A549 (cell line): Measurements from ENCODE around the gene IL22RA2. TPM values are rescaled to one million over a fixed set of nuclear protein-coding genes. Genes with fewer than 3 reads are reported as not detected.

Source experiments
- ATAC-seq, 2 experiments: fragments of 200-7000 bp in 1 of 2; fragments of >200 bp in 1 of 2; cut with Nextera tagmentation in 1 of 2; cut with Tn5 transposase in 1 of 2; 3 replicates each; pipeline versions ENCODE4 v1.8.0 to v1.9.1; 2018 to 2020; ENCODE audit warnings: mild to moderate bottlenecking in 1 of 2, moderate library complexity in 1 of 2
- CTCF ChIA-PET: fragments of 300-600 bp; sonication (Branson Sonifier 250); formaldehyde crosslinking; extraction: SDS; loops from one replicate; lab custom pipeline; 2021; ENCODE audit warnings: antibody characterized with exemption, inconsistent platforms; lab: Yijun Ruan, JAX
- POLR2A ChIA-PET: fragments of 350-600 bp; formaldehyde crosslinking; extraction: SDS; loops from one replicate; lab custom pipeline; 2021; ENCODE audit warnings: antibody characterized with exemption, inconsistent platforms; lab: Yijun Ruan, JAX
- DNase-seq, 2 experiments: peaks; one replicate each; pipeline versions ENCODE4 v3.0.0 to v3.0.0-alpha.2; 2011 to 2016; ENCODE audit warnings: low read depth in 1 of 2, low spot score in 1 of 2
- FAIRE-seq: peaks from 2 replicates; lab custom pipeline; 2011; peaks lifted over from hg19 to GRCh38; lab: Jason Lieb, UNC
- H3K27ac ChIP-seq, 2 experiments: fragments of >200 bp; sonication (Bioruptor Twin); formaldehyde crosslinking; 3 replicates each; pipeline ENCODE4 v1.5.1; 2016 to 2017
- H3K4me1 ChIP-seq: fragments of >200 bp; sonication (Bioruptor Twin); formaldehyde crosslinking; 3 replicates; pipeline ENCODE4 v1.6.1; 2016
- H3K4me2 ChIP-seq: fragments of >200 bp; sonication (Bioruptor Twin); formaldehyde crosslinking; 3 replicates; pipeline ENCODE4 v1.6.1; 2016
- H3K4me3 ChIP-seq: fragments of >200 bp; sonication (Bioruptor Twin); formaldehyde crosslinking; 3 replicates; pipeline ENCODE4 v1.5.1; 2016
- H3K9me3 ChIP-seq: fragments of >200 bp; sonication (Bioruptor Twin); formaldehyde crosslinking; 3 replicates; pipeline ENCODE4 v1.6.1; 2016
- BHLHE40 ChIP-seq: IDR thresholded peaks from 2 replicates; pipeline ENCODE4 v1.6.1; 2012; ENCODE audit warnings: low read depth, low read length, inconsistent platforms
- CBX2 ChIP-seq: fragments of 200-600 bp; sonication (generic); IDR thresholded peaks from 2 replicates; pipeline ENCODE4 v1.6.1; 2016; ENCODE audit warnings: low read depth, mild to moderate bottlenecking, borderline replicate concordance
- CEBPB ChIP-seq, 2 experiments: fragments of >200 bp in 1 of 2; sonication (Bioruptor Twin) in 1 of 2; formaldehyde crosslinking in 1 of 2; IDR thresholded peaks; 2 replicates each; pipeline ENCODE4 v1.6.1; 2012 to 2016
- EHMT2 ChIP-seq: fragments of 200-600 bp; sonication (generic); IDR thresholded peaks from 2 replicates; pipeline ENCODE4 v1.6.1; 2016; ENCODE audit warnings: antibody characterized with exemption, low read depth, mild to moderate bottlenecking, moderate library complexity
- FOSB ChIP-seq: fragments of 250-450 bp; sonication (Bioruptor Pico); IDR thresholded peaks from 2 replicates; pipeline ENCODE4 v1.5.0; 2020; ENCODE audit warnings: mild to moderate bottlenecking, moderate library complexity
- HOXA7 ChIP-seq: fragments of 250-450 bp; sonication (Bioruptor Pico); IDR thresholded peaks from 2 replicates; pipeline ENCODE4 v1.5.0; 2020; ENCODE audit warnings: mild to moderate bottlenecking, moderate library complexity
- HOXB5 ChIP-seq: fragments of 250-450 bp; sonication (Bioruptor Pico); IDR thresholded peaks from 2 replicates; pipeline ENCODE4 v1.5.0; 2020; ENCODE audit warnings: mild to moderate bottlenecking, moderate library complexity
- JUNB ChIP-seq: fragments of >200 bp; sonication (Bioruptor Twin); formaldehyde crosslinking; IDR thresholded peaks from 2 replicates; pipeline ENCODE4 v1.6.1; 2016
- KDM1A ChIP-seq: fragments of 200-600 bp; sonication (generic); IDR thresholded peaks from 2 replicates; pipeline ENCODE4 v1.6.1; 2016; ENCODE audit warnings: low read depth, mild to moderate bottlenecking
- KDM5A ChIP-seq: fragments of 200-600 bp; sonication (generic); IDR thresholded peaks from 2 replicates; pipeline ENCODE4 v1.6.1; 2016; ENCODE audit warnings: antibody characterized with exemption, mild to moderate bottlenecking
- NR3C1 ChIP-seq: fragments of >200 bp; sonication (Bioruptor Twin); formaldehyde crosslinking; IDR thresholded peaks from 3 replicates; pipeline ENCODE4 v1.6.1; 2017
- PHF8 ChIP-seq: fragments of 200-600 bp; sonication (generic); IDR thresholded peaks from 2 replicates; pipeline ENCODE4 v1.6.1; 2016; ENCODE audit warnings: low read depth, mild to moderate bottlenecking, antibody characterized with exemption, moderate library complexity, borderline replicate concordance
- POLR2A ChIP-seq: IDR thresholded peaks from 2 replicates; pipeline ENCODE4 v1.6.1; 2012; ENCODE audit warnings: mild to moderate bottlenecking, low read length
- RARB ChIP-seq: fragments of 250-450 bp; sonication (Bioruptor Pico); IDR thresholded peaks from 2 replicates; pipeline ENCODE4 v1.8.0; 2021; ENCODE audit warnings: mild to moderate bottlenecking, moderate library complexity
- RCOR1 ChIP-seq: fragments of 150-350 bp; IDR thresholded peaks from 2 replicates; pipeline ENCODE4 v1.6.1; 2014; ENCODE audit warnings: antibody characterized with exemption, low read length, low read depth
- RNF2 ChIP-seq: fragments of 200-600 bp; sonication (generic); IDR thresholded peaks from 2 replicates; pipeline ENCODE4 v1.6.1; 2016; ENCODE audit warnings: low read depth, mild to moderate bottlenecking, antibody characterized with exemption, moderate library complexity, borderline replicate concordance
- SMC3 ChIP-seq: fragments of >200 bp; sonication (Bioruptor Twin); formaldehyde crosslinking; IDR thresholded peaks from 3 replicates; pipeline ENCODE4 v1.6.1; 2018; ENCODE audit warnings: inconsistent platforms
- ZC3H11A ChIP-seq: fragments of 450-650 bp; IDR thresholded peaks from 2 replicates; pipeline ENCODE4 v1.6.1; 2014; ENCODE audit warnings: antibody characterized with exemption, mild to moderate bottlenecking
- ZFP36 ChIP-seq: fragments of 450-650 bp; IDR thresholded peaks from 2 replicates; pipeline ENCODE4 v1.6.1; 2014; ENCODE audit warnings: borderline replicate concordance; ENCODE audit not compliant: partially characterized antibody
- ZSCAN20 ChIP-seq: fragments of 250-450 bp; sonication (Bioruptor Pico); IDR thresholded peaks from 2 replicates; pipeline ENCODE4 v1.8.0; 2022; ENCODE audit warnings: mild to moderate bottlenecking, moderate library complexity
- WGBS: methylation state at CpG from one replicate; pipeline ENCODE4 v1.1.6; 2017; ENCODE audit errors: missing lambda C conversion rate; 5-methylcytosine and 5-hydroxymethylcytosine counted together
- polyA plus RNA-seq, 4 experiments: library from polyadenylated mRNA; depleted of rRNA in 3 of 4; stranded (reverse); fragments of >200 nt; fragmentation: RNase III in 1 of 4; extraction: RNeasy Plus Mini Kit Qiagen cat#74134 plus additional on column Dnase treatment in 1 of 4; gene quantifications; 2 replicates in 3 of 4; 3 replicates in 1 of 4; pipeline ENCODE4 v1.2.3, GENCODE V29; 2011 to 2017
- TF ChIP-seq, protein P1 (sequence below): fragments of >200 bp; sonication (Bioruptor Twin); formaldehyde crosslinking; IDR thresholded peaks from 2 replicates; pipeline ENCODE4 v1.6.1; 2016
- TF ChIP-seq, protein P2 (sequence below): IDR thresholded peaks from 2 replicates; pipeline ENCODE4 v1.6.1; 2012
- TF ChIP-seq, protein P3 (sequence below): fragments of 450-650 bp; IDR thresholded peaks from 2 replicates; pipeline ENCODE4 v1.6.1; 2014; ENCODE audit warnings: antibody characterized with exemption
- TF ChIP-seq, protein P4 (sequence below): fragments of 250-450 bp; sonication (Bioruptor Pico); IDR thresholded peaks from 2 replicates; pipeline ENCODE4 v1.5.0; 2021; ENCODE audit warnings: mild to moderate bottlenecking, moderate library complexity, borderline replicate concordance

The IL22RA2 gene
- polyA plus RNA-seq, 2 of the 4 experiments (the other 2 are of a cell fraction) = not detected

DNA sequence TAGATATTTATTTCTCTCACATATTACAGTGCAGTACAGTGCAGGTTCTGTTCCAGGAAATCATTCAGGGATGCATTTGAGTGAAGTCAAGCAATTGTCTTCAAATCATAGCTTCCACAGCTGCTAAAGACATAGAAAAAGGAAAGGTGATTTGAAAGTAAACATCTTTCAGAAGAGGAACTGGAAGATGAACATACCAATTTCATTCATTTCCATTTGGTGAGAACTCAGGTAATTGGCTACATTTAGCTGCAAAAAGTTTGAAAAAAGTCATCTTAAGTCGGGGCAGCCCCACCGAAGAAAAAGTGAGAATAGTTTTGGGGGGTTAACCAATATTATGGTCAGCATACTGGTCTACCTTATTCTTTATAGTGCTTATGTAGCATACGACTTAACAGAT is 67.3 kb downstream of the IL22RA2 start:
- no peak for TF ChIP-seq SMC3
- no peak for TF ChIP-seq CEBPB (IDR thresholded peaks at IDR 0.05)
- no peak for TF ChIP-seq NR3C1
- no peak for TF ChIP-seq JUNB
- TF ChIP-seq HOXB5 = no peak
- no peak for TF ChIP-seq RARB (CRISPR knock-in tag)
- no peak for TF ChIP-seq ZC3H11A
- no peak for TF ChIP-seq BHLHE40
- TF ChIP-seq EHMT2 = no peak
- TF ChIP-seq HOXA7 (CRISPR knock-in tag) = no peak
- TF ChIP-seq, protein P1, sequence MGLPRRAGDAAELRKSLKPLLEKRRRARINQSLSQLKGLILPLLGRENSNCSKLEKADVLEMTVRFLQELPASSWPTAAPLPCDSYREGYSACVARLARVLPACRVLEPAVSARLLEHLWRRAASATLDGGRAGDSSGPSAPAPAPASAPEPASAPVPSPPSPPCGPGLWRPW = no peak
- TF ChIP-seq ZFP36 = no peak
- TF ChIP-seq RCOR1 = no peak
- TF ChIP-seq RNF2 = no peak
- no peak for TF ChIP-seq POLR2A
- TF ChIP-seq, protein P2, sequence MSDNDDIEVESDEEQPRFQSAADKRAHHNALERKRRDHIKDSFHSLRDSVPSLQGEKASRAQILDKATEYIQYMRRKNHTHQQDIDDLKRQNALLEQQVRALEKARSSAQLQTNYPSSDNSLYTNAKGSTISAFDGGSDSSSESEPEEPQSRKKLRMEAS = no peak
- TF ChIP-seq, protein P3, sequence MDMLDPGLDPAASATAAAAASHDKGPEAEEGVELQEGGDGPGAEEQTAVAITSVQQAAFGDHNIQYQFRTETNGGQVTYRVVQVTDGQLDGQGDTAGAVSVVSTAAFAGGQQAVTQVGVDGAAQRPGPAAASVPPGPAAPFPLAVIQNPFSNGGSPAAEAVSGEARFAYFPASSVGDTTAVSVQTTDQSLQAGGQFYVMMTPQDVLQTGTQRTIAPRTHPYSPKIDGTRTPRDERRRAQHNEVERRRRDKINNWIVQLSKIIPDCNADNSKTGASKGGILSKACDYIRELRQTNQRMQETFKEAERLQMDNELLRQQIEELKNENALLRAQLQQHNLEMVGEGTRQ = no peak
- no peak for TF ChIP-seq FOSB (CRISPR knock-in tag)
- no peak for TF ChIP-seq PHF8
- no peak for TF ChIP-seq CBX2
- FAIRE-seq (no peak), DNase-seq (no peak), ATAC-seq (no peak)
- CTCF ChIA-PET = interaction anchor here (0.6 to 1.9 kb wide), 4 partner anchors 9 to 216 kb away, joined by 3 to 11 read pairs (median 3); no protein-coding TSS in a partner anchor
- POLR2A ChIA-PET = no interaction called here
- no peak overlapping the region for H3K4me3 ChIP-seq
- WGBS = 62% methylated on average over 3 of the region's 3 CpGs
- H3K4me2 ChIP-seq = no peak overlapping the region
- no peak overlapping the region for H3K27ac ChIP-seq
- H3K4me1 ChIP-seq = no peaks in the 10 kb centered on the region
- no peaks in the 10 kb centered on the region; the same call in 2 of the 3 replicates for H3K9me3 ChIP-seq

DNA sequence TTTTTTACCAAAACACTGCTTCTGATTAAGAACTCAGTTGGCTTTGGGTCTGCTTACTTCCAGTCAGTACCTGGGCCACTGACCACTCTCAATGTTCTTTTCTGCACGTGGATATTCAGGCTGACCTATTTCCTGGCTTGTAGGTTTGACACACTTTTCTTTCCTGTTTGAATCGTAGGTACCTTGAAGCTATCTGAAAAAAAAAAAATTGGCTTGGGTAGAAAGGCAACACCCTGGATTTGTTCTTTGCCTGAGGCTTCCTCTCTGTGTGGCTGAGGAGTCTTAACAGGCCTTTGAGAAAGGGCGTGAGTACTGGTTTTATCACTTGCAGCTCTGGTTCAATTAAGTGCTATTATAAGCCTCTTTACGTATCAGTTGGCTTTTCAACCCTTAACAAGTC is 68.1 kb downstream of the IL22RA2 start:
- H3K9me3 ChIP-seq = no peaks in the 10 kb centered on the region; the same call in 2 of the 3 replicates
- CTCF ChIA-PET = interaction anchor here (0.7 to 1.9 kb wide), 2 partner anchors 10 to 11 kb away, joined by 3 to 11 read pairs; no protein-coding TSS in a partner anchor
- no peak for FAIRE-seq
- TF ChIP-seq RCOR1 (no peak), KDM1A (no peak), CEBPB (IDR thresholded peaks at IDR 0.05) (no peak), ZSCAN20 (CRISPR knock-in tag) (no peak), FOSB (CRISPR knock-in tag) (no peak), KDM5A (no peak), PHF8 (no peak)
- TF ChIP-seq, protein P4, sequence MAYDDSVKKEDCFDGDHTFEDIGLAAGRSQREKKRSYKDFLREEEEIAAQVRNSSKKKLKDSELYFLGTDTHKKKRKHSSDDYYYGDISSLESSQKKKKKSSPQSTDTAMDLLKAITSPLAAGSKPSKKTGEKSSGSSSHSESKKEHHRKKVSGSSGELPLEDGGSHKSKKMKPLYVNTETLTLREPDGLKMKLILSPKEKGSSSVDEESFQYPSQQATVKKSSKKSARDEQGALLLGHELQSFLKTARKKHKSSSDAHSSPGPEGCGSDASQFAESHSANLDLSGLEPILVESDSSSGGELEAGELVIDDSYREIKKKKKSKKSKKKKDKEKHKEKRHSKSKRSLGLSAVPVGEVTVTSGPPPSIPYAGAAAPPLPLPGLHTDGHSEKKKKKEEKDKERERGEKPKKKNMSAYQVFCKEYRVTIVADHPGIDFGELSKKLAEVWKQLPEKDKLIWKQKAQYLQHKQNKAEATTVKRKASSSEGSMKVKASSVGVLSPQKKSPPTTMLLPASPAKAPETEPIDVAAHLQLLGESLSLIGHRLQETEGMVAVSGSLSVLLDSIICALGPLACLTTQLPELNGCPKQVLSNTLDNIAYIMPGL (CRISPR knock-in tag) = no peak
- TF ChIP-seq, all 56 proteins: peak for 0
- Histone ChIP-seq H3K4me1 (no peaks in the 10 kb centered on the region), H3K27ac (no peak overlapping the region), H3K4me2 (no peak overlapping the region), H3K4me3 (no peak overlapping the region)
- DNase-seq (no peak), ATAC-seq (no peak)
- POLR2A ChIA-PET = no interaction called here
- WGBS = 33% methylated on average over 4 of the region's 4 CpGs
